NCI-H1694 treated with DMSO at 0.1 percent for 48 hours (cell line): ENCODE results near the gene NIPBL.
"Not testable (repeated sequence)": the region's sequence is repeated elsewhere in the genome, so short reads cannot be mapped to it uniquely, and the experiment has no call there.

Experiments used
- DNase-seq: peaks from one replicate; lab custom pipeline; 2025; lab: John Stamatoyannopoulos, UW

The NIPBL gene

DNA sequence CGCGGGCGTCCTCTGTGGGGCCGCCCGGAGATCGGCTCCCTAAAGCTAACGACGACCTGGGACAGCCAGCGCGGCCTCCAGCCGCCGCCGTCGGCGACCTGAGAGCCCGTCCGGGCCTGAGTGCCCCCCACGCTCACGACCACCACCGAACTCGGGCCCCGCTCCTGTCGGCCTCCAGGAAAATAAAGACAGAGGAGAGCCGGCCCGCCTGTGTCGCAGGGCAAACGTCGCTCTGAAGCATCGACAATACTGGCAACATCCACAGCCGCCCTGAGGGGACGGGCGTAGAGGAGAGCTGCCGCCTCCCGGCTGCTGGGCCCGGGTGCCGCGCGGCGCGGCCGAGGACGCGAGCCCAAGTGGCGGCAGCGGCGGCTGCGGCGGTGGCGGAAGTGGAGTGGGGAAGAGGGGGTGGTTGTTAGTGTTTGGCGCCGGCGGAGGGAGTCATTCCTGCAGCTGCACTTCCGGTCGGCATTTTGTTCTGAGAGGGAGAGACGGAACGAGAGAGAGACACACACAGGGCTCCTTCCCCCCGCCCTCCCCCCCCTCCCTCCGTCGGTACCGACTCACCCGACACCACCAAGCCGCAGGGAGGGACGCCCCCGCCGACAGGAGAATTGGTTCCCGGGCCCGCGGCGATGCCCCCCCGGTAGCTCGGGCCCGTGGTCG, at the start of gene NIPBL:
Gene NIPBL (plus strand): TSS at position 471 of the 666 bp plus-strand sequence. CDS start 76,928 bp downstream, outside the sequence.
- peak; percentile 96 for DNase-seq

GRCh38 chr5:36832274-36832673, 44.3 kb upstream of the NIPBL start:
- DNase-seq = no peak

GRCh38 chr5:36836831-36837230, 39.7 kb upstream of the NIPBL start:
- no peak for DNase-seq

DNA sequence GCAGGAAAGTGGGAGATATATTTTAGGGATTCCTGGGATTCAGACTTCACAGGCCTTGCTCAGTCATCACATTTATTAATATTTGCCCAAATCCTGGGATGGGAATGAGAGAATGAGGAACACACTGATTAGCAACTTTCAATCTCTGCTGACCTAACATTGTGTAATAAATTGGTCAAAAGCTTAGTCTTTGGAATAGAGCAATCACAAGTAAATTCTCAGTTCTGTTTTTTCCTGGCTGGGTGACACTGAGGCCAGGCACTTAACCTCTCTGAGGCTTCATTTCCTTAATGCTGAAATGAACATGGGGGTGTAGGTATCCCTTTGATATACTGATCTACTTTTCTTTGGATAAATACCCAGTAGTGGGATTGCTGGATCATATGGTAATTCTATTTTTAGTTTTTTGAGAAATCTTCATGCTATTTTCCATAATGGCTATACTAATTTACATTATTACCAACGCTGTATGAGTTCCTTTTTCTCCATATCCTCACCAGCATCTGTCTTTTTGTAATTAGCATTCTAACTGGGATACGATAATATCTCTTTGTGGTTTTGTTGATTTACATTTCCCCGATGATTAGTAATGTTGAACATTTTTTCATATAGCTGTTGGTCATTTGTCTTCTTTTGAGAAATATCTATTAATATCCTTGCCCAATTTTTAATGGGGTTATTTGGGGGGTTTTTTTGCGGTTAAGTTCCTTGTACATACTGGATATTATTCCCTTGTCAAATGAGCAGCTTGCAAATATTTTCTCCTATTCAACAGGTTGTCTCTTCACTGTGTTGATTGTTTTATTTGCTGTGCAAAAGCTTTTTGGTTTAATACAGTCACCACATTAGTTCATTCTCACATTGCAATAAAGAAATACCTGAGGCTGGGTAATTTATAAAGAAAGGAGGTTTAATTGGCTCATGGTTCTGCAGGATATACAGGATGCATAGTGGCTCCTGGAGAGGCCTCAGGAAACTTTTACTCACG, 36.8 kb upstream of the NIPBL start:
- no peak for DNase-seq

GRCh38 chr5:36841677-36842076, 34.9 kb upstream of the NIPBL start:
- DNase-seq = no peak

- DNase-seq = no peak
Measured at GRCh38 chr5:36842087-36842486, 34.5 kb upstream of the NIPBL start.

DNA sequence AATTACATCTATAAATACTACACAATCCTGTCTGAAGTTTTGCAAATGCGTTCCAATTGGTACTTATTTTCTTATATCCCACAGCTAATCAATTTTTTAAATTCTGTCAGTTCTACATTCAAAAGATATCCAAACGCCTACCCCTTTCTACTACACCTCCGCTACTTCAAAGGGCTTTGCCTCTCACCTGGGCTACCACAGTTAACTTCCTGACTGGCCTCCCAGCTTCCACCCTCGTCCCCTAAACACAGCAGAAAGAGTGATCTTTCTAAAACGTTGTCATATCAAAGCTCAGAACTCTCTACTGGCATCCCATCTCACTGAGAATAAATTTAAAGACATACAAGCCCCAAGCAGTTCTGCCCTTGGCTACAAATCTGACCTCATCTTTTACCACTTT, 32.3 kb upstream of the NIPBL start:
- no peak for DNase-seq

GRCh38 chr5:36848545-36848944, 28.0 kb upstream of the NIPBL start:
- not testable (repeated sequence) for DNase-seq

- DNase-seq = not testable (repeated sequence)
Measured at GRCh38 chr5:36852903-36853302, 23.7 kb upstream of the NIPBL start.

GRCh38 chr5:36854402-36855140, 22.0 kb upstream of the NIPBL start:
- DNase-seq = no peak

DNA sequence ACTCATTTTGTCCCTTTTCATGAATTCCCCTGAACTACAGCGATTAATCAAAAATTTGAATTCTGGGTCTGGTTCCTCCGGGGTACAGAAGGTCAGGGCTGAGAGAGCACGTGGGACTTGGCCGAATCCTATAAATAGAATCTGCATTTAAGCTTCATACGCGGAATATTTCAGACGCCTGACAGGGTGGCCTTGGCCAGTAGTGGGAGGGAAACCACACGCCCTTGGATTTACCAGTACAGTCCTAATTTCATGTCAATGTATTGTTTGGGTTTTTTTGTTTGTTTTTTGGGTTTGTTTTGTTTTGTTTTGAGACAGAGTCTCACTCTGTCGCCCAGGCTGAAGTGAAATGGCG, 21.5 kb upstream of the NIPBL start:
- DNase-seq = no peak

DNA sequence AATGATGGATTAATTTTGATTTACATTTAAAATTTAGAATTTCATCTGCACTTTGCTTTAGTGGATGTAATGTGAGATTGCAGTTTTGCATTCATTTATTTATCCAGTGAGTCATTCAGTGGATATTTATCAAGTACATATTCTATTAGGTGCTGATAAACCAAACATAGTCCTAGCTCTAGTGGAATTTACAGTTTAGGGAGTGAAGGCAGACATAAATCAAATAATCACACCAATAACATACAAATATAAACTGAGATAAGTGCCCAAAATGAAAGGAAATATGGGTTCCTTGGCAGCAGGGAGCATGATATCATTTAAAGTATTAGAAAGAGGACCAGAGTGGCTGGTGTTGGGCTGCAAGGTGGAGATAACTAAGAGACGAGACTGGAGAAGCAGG, 14.7 kb upstream of the NIPBL start:
- DNase-seq = no peak

DNA sequence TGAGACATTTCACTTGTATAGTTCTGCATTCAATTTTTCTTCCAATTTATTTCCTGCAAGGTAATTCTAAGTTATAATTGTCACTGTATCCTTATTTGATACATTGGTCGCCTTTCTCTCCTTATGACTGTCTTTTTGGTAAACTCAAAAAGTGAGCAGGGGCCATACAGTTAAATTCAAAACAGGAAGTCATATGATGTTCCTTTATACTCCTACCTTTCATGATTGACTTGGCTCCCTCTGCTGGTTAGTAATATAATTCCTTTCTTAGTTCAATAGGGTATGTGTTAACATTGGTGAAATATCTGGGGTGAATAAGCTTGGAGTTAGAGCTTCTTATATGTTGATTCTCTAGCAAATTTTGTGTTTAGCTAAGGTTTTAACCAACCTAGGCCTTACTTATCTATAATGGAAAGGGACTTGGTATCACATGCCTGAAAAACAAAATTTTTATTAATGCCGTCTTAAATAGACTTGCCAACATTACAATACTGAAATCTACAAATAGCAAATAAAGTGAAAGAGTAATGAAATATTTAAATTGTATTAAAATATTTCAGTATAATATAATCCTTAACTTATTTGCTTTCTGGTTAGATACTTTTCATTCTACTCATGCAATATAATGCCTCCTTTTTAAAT, 6.0 kb upstream of the NIPBL start:
- DNase-seq = peak; percentile 85

DNA sequence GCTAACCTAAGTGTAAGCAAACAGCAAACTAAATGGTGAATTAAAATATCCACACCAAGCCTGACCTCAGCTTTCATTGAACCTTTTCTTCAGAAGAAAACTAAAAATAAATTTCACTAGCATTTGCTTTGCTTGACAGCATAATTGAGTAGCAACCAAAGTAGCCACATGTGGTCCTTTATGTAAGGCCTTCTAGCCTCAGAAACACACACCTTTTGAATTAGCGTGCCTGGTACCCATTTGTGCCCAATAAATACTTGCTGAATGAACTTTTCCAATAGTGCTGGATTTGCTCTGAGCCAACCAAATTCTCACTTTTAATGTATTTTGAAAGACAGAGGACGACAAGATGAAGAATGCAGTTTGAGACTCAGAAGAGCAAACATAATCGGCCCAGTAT, 2.1 kb upstream of the NIPBL start:
- DNase-seq = no peak

GRCh38 chr5:36875051-36875789, 1.3 kb upstream of the NIPBL start:
- DNase-seq = peak; percentile 28

DNA sequence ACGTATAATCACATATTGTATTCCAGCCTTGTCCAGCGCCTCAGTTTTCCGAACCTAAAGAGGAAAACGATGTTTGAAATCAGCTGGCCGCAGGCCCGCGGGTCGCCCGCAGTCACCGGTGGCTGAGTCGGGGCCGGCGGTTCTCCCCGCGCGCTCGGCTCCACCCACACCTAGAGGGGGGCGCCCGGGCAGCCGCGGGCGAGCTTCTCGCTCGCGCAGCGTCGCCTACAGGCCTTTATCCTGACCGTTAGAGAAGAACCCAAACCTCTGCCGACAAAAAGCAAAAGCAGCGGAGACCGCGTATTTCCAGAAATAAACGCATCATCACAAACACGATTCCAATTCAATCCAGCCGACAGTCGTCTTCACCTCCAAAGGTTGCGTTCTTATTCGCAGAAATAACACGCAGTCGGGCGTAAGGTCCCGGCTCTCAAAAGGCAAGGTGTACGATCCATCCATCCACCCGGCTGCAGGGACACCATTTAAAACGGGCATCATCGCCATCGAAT, 725 bp upstream of the NIPBL start:
- DNase-seq = peak; percentile 80

DNA sequence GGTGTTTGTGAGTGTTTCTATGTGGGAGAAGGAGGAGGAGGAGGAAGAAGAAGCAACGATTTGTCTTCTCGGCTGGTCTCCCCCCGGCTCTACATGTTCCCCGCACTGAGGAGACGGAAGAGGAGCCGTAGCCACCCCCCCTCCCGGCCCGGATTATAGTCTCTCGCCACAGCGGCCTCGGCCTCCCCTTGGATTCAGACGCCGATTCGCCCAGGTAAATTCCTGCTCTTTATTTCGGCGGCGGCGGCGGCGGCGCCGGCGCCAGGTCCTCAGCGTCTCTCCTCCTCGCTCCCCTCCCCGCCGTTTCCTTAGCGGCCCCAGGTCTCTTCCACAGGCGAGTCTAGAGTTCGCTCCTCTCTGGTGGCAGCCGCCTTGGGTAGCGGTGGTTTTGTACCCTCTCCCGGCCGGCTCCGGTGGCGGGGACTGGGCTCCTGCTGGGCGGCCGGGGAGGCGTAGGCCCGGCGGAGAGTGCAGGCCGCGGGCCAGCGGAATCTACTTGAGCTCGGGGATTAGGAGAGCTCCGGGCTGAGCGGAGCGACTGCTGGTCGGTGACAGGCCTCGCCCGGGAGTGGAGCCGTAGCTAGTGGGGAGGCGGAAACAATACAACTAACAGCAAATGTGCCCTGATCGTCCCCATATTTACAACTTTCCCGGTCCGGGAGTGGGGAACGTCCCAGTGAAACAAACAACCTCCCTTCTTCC, 547 bp downstream of the NIPBL start:
- DNase-seq = peak; percentile 58

DNA sequence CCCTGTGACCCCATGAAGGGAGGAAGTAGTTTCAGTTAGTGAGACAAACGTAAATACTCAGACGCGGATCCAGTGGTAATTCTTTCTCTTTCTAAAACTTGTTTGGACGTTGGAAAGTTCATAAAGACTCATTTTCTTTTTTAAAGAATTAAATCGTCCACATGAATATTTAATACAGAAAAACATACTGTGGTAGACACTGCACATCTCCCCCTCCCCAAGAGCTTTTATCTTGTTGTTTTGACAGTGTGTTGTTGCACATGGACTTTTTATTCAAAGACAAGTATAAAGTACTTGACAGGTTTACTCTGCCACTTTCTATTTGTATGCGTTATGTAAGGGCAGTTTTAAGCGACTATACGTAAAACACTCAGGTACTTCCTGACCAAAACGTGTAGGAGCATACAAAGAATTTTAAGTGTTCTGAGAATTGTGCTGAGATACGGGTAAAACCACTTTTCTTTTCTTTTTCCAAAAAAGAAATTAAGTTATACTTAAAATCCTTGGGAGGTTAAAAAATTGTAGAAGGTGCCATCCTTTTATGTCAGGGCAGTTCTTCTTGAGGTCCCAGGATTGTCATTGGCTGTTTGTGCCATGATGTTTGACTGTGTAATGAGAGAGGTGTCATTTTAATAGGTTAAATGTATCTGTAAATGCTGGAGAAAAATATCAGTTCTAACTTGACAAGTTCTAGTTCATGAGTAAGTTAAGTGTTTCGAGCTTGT, 1.3 kb downstream of the NIPBL start:
- DNase-seq = peak; percentile 27

GRCh38 chr5:36878392-36879082, 2.0 kb downstream of the NIPBL start:
- no peak for DNase-seq
